IPS DF 6.9 (cell line): ENCODE measurements around the gene CD2AP.
"Not testable (repeated sequence)": the region's sequence is repeated elsewhere in the genome, so short reads cannot be mapped to it uniquely, and the experiment has no call there.

ENCODE experiments used
- DNase-seq: peaks from one replicate; pipeline ENCODE4 v3.0.0-alpha.2; 2013; ENCODE audit warnings: low read depth, low spot score
- H3K27ac ChIP-seq: one replicate; pipeline ENCODE4 v1.5.1; 2013; ENCODE audit warnings: low read length, control low read depth
- H3K27me3 ChIP-seq: 2 replicates; pipeline ENCODE4 v1.6.1; 2013; ENCODE audit warnings: mild to moderate bottlenecking, low read length; ENCODE audit not compliant: control insufficient read depth, insufficient read depth
- H3K36me3 ChIP-seq: 2 replicates; pipeline ENCODE4 v1.6.1; 2013; ENCODE audit warnings: low read length; ENCODE audit not compliant: control insufficient read depth, insufficient read depth
- H3K4me1 ChIP-seq: 2 replicates; pipeline ENCODE4 v1.6.1; 2013; ENCODE audit warnings: low read length; ENCODE audit not compliant: control insufficient read depth, insufficient read depth
- H3K4me3 ChIP-seq: 2 replicates; pipeline ENCODE4 v1.5.1; 2013; ENCODE audit warnings: mild to moderate bottlenecking, low read length
- H3K9me3 ChIP-seq: 2 replicates; pipeline ENCODE4 v1.6.1; 2013; ENCODE audit warnings: low read length, inconsistent platforms; ENCODE audit not compliant: control insufficient read depth, insufficient read depth
- WGBS: extraction: QIAGEN DNeasy Blood & Tissue Kit; methylation state at CpG from one replicate; pipeline ENCODE4 v1.1.7; 2013; ENCODE audit warnings: mixed read lengths, missing lambda C conversion rate; ENCODE audit not compliant: insufficient read length, insufficient coverage; 5-methylcytosine and 5-hydroxymethylcytosine counted together

Gene CD2AP

GRCh38 chr6:47464052-47464451 lies 13.5 kb upstream of the CD2AP start:
- no peak overlapping the region for H3K4me3 ChIP-seq
- H3K9me3 ChIP-seq, result no peaks in the 10 kb centered on the region
- no peaks in the 10 kb centered on the region for H3K27me3 ChIP-seq
- H3K4me1 ChIP-seq, result no peaks in the 10 kb centered on the region
- H3K36me3 ChIP-seq, result no peaks in the 10 kb centered on the region
- DNase-seq, result no peak
- WGBS, result 100% methylated on average over 1 of the region's 1 CpG
- H3K27ac ChIP-seq, result no peak overlapping the region

DNA sequence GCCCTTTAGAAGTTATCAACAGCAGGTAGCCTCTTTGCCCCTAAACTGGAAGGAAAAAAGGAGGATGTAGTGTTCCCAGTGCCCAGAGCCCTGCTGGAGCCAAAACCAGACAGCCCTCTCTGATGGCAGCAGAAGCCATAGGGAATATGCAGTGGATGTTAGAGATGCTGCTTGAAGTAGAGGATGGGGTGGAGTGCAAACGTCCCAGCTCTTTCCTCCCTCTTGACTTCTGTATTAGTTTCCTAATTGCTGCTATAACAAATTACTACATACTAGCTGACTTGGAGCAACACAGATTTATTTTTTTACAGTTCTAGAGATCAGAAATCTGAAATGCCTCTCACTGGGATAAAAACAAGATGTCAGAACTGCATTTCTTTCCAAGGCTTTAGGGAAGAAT lies 12.5 kb upstream of the CD2AP start:
- Histone ChIP-seq H3K4me3 (no peak overlapping the region), H3K27ac (no peak overlapping the region), H3K4me1 (no peaks in the 10 kb centered on the region), H3K9me3 (no peaks in the 10 kb centered on the region), H3K27me3 (no peaks in the 10 kb centered on the region), H3K36me3 (no peaks in the 10 kb centered on the region)
- DNase-seq, result no peak
- no CpG with 5 or more reads among the region's 1 CpG for WGBS

- Histone ChIP-seq H3K27ac (no peak overlapping the region), H3K4me1 (peaks cover 1% of the 10 kb centered on the region; the same call in 1 of the 2 replicates), H3K4me3 (no peak overlapping the region), H3K36me3 (no peaks in the 10 kb centered on the region), H3K9me3 (no peaks in the 10 kb centered on the region), H3K27me3 (no peaks in the 10 kb centered on the region)
- WGBS, result no CpG with 5 or more reads among the region's 1 CpG
- DNase-seq, result no peak
Observed at GRCh38 chr6:47471911-47472310, 5.7 kb upstream of the CD2AP start.

DNA sequence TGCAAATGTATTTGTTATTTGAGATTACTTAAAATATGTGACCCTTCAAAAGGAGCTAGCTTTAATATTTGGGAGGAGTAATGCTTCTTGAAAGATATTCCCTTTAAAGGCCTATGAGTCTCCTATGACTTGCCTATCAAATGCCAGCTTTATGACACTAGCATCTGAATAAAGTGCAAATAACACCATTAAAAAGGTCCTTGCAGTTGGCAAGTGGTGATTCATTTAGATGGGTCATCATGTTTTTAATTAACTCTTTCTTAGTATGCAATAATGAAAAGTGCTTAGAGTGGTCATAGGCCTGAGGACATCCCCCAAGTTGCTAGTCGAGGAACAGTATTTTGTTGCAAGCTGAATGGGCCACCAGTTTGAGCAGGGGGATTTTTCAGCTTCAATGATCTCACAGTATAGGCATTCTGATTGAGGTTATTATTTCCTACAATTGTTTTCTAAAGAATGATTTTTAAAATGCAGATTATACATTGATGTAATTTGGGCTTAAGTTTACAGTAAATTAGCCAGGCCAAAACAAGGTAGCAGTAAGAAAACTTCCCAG lies 3.7 kb upstream of the CD2AP start:
- Histone ChIP-seq H3K27me3 (no peaks in the 10 kb centered on the region), H3K4me1 (peaks cover 1% of the 10 kb centered on the region; the same call in 1 of the 2 replicates), H3K36me3 (no peaks in the 10 kb centered on the region), H3K27ac (no peak overlapping the region), H3K9me3 (no peaks in the 10 kb centered on the region), H3K4me3 (no peak overlapping the region)
- DNase-seq, result no peak
- no CpG with 5 or more reads among the region's 1 CpG for WGBS

GRCh38 chr6:47475319-47475816 lies 2.2 kb upstream of the CD2AP start:
- Histone ChIP-seq H3K36me3 (no peaks in the 10 kb centered on the region), H3K4me1 (peaks cover 1% of the 10 kb centered on the region; the same call in 1 of the 2 replicates), H3K27ac (no peak overlapping the region), H3K4me3 (no peak overlapping the region), H3K27me3 (no peaks in the 10 kb centered on the region), H3K9me3 (no peaks in the 10 kb centered on the region)
- no CpG with 5 or more reads among the region's 5 CpGs for WGBS
- no peak for DNase-seq

- H3K27ac ChIP-seq, result no peak overlapping the region
- no peaks in the 10 kb centered on the region for H3K27me3 ChIP-seq
- no peaks in the 10 kb centered on the region for H3K9me3 ChIP-seq
- no peaks in the 10 kb centered on the region for H3K36me3 ChIP-seq
- H3K4me1 ChIP-seq, result peaks cover 2% of the 10 kb centered on the region; the same call in 1 of the 2 replicates
- H3K4me3 ChIP-seq, result peak overlapping the region; percentile 96
- no CpG with 5 or more reads among the region's 21 CpGs for WGBS
- DNase-seq, result no peak
Observed at GRCh38 chr6:47476781-47477496, 650 bp upstream of the CD2AP start.

DNA sequence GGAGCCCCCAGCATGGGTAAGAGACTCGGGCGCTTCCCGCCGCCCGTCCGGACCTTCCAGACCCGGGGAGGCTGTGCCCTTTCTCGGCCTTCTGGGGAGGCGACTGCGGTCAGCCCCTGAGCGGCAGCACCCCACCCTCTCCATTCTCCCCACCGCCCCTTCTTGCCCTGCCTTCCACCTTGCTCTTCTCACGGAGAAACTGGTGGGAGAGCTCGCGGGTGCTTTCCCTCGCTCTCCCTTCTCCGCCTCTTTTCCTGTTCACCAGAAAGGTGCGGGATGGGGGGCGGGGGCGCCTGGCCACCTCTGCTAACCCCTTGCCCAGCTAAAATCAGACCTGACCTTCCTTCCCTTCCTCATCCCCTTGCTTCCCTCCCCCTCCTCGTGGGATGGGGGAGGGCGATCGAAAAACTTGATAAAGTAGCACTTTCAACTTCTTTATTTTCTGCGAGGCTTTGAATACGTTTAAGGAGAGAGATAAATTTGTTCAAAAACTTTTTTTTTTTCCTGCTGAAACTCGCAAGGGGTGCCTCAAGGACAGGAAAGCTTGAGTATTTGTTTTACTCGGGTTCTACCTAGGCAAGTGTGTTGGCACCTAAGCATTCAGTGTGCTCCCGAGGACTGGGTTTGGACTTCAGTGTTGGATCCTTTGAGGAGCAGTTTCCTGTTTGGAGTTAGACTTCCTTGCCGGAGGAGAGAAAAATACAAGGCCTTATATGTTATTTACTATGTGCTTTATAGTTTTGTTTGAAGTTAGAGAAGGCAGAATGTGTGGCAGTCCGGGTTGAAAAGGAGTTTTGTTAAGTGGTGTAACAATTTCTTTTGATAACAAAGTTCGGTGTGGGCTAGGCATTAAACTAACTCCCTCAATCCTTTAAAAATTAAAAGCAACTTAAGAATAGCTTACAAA lies 897 bp downstream of the CD2AP start:
- Histone ChIP-seq H3K9me3 (no peaks in the 10 kb centered on the region), H3K27ac (no peak overlapping the region), H3K4me1 (peaks cover 4% of the 10 kb centered on the region; the same call in 1 of the 2 replicates), H3K36me3 (no peaks in the 10 kb centered on the region), H3K27me3 (no peaks in the 10 kb centered on the region), H3K4me3 (peak overlapping the region; percentile 96)
- no CpG with 5 or more reads among the region's 31 CpGs for WGBS
- no peak for DNase-seq

DNA sequence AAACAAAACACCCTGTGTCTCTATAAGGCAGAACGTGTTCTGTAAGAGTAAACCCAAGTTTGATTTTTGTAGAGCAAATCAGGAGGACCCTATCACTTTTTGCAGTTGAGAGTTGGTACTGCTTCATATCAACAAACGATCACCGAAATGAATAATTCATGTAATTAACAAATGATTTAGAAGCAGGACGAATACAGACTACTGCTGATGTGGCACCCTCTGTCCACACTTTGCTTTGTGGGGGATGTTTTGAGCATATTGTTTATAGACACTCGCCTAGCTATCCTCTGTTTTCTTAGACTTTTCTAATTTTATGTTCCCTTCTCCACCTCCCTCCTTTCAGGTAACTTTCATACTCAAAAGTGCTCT lies 1.5 kb downstream of the CD2AP start:
- Histone ChIP-seq H3K4me1 (peaks cover 4% of the 10 kb centered on the region; the same call in 1 of the 2 replicates), H3K9me3 (no peaks in the 10 kb centered on the region), H3K4me3 (peak overlapping the region; percentile 96; the same call in 1 of the 2 replicates), H3K27me3 (no peaks in the 10 kb centered on the region), H3K27ac (no peak overlapping the region), H3K36me3 (no peaks in the 10 kb centered on the region)
- no peak for DNase-seq
- no CpG with 5 or more reads among the region's 5 CpGs for WGBS

- H3K4me1 ChIP-seq, result peaks cover 4% of the 10 kb centered on the region; the same call in 1 of the 2 replicates
- no peak for DNase-seq
- H3K27ac ChIP-seq, result no peak overlapping the region
- H3K27me3 ChIP-seq, result no peaks in the 10 kb centered on the region
- H3K9me3 ChIP-seq, result no peaks in the 10 kb centered on the region
- H3K4me3 ChIP-seq, result no peak overlapping the region
- no CpG with 5 or more reads among the region's 3 CpGs for WGBS
- H3K36me3 ChIP-seq, result no peaks in the 10 kb centered on the region
Observed at GRCh38 chr6:47479874-47480273, 2.3 kb downstream of the CD2AP start.

GRCh38 chr6:47481213-47481612 lies 3.6 kb downstream of the CD2AP start:
- not testable (repeated sequence) for H3K4me3 ChIP-seq, H3K4me1 ChIP-seq, H3K27ac ChIP-seq, H3K9me3 ChIP-seq, H3K36me3 ChIP-seq, DNase-seq, H3K27me3 ChIP-seq
- WGBS, result 100% methylated on average over 1 of the region's 8 CpGs
